RWPE1 (cell line): ENCODE measurements around the gene DGKD.

ENCODE experiments used
- CTCF ChIA-PET: fragments of 350-600 bp; sonication (Branson Sonifier 250); formaldehyde crosslinking; extraction: SDS; loops from one replicate; lab custom pipeline; 2021; lab: Yijun Ruan, JAX
- POLR2A ChIA-PET: fragments of 400-600 bp; formaldehyde crosslinking; extraction: SDS; loops from one replicate; lab custom pipeline; 2020; ENCODE audit warnings: antibody characterized with exemption; ENCODE audit not compliant: low non-redundant PET; lab: Yijun Ruan, JAX
- DNase-seq: peaks from one replicate; pipeline ENCODE4 v3.0.0; 2012; ENCODE audit warnings: low spot score
- H3K27ac ChIP-seq: fragments of 450-650 bp; 2 replicates; pipeline ENCODE4 v1.5.1; 2017
- CTCF ChIP-seq: fragments of 450-650 bp; conservative IDR thresholded peaks from 2 replicates; pipeline ENCODE4 v1.5.1; 2017; ENCODE audit warnings: low read depth, mild to moderate bottlenecking

DGKD gene

GRCh38 chr2:233418761-233419546 is 64.7 kb downstream of the DGKD start:
- H3K27ac ChIP-seq = peak overlapping the region; percentile 72
- peak; percentile 39 for DNase-seq
- ChIA-PET CTCF (interaction anchor here (0.6 to 0.7 kb wide), 4 partner anchors 29 to 1172 kb away, joined by 3 to 5 read pairs (median 4); no protein-coding TSS in a partner anchor), POLR2A (interaction anchor here (0.6 kb wide), 1 partner anchor 10 kb away, joined by 3 read pairs; no protein-coding TSS in a partner anchor)
- TF ChIP-seq CTCF = no peak

- TF ChIP-seq CTCF = no peak
- POLR2A ChIA-PET = no interaction called here
- H3K27ac ChIP-seq = peak overlapping the region; percentile 72
- no peak for DNase-seq
- CTCF ChIA-PET = interaction anchor here (0.6 to 0.7 kb wide), 4 partner anchors 28 to 1171 kb away, joined by 3 to 5 read pairs (median 4); no protein-coding TSS in a partner anchor
Measured at GRCh38 chr2:233419602-233420391, 65.5 kb downstream of the DGKD start.

- ChIA-PET CTCF (interaction anchor here (1.7 kb wide), 1 partner anchor 12 kb away, joined by 8 read pairs; no protein-coding TSS in a partner anchor), POLR2A (no interaction called here)
- no peak for DNase-seq
- TF ChIP-seq CTCF = no peak
- peak overlapping the region; percentile 91 for H3K27ac ChIP-seq
Measured at GRCh38 chr2:233421091-233421816, 67.0 kb downstream of the DGKD start.

GRCh38 chr2:233422050-233422639 is 67.9 kb downstream of the DGKD start:
- ChIA-PET CTCF (interaction anchor here (1.7 kb wide), 1 partner anchor 11 kb away, joined by 8 read pairs; no protein-coding TSS in a partner anchor), POLR2A (no interaction called here)
- peak; percentile 41 for DNase-seq
- peak overlapping the region; percentile 91 for H3K27ac ChIP-seq
- no peak for TF ChIP-seq CTCF

- peak overlapping the region; percentile 91 for H3K27ac ChIP-seq
- ChIA-PET CTCF (interaction anchor here (1.0 kb wide), 1 partner anchor 20 kb away, joined by 3 read pairs; no protein-coding TSS in a partner anchor), POLR2A (no interaction called here)
Measured at GRCh38 chr2:233422649-233423551, 68.6 kb downstream of the DGKD start.

More at GRCh38 chr2:233422649-233423551, 68.6 kb downstream of the DGKD start:
- DNase-seq = no peak
- TF ChIP-seq CTCF = no peak
